ENCODE data around the gene BMAL2.

DNA sequence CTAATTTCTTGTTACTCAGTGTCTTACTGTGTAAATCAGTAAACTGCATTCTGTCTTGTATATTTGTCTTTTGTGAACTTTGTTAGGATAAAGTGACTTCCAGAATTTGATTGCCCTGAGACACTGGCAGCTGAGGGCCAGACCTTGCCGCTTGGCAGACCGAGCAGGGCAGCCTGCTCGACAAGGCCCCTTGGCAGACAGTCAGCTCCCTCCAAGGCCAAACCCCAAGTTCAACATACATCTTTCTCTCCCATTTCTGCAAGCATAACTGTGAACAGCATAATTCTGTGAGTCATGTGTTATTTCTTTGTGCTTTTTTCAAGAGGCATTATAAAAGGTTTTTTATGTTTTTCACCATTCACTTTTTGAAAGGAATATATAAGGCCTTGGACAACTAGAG lies 39.2 kb upstream of the BMAL2 start:
- TF ChIP-seq, protein P1, sequence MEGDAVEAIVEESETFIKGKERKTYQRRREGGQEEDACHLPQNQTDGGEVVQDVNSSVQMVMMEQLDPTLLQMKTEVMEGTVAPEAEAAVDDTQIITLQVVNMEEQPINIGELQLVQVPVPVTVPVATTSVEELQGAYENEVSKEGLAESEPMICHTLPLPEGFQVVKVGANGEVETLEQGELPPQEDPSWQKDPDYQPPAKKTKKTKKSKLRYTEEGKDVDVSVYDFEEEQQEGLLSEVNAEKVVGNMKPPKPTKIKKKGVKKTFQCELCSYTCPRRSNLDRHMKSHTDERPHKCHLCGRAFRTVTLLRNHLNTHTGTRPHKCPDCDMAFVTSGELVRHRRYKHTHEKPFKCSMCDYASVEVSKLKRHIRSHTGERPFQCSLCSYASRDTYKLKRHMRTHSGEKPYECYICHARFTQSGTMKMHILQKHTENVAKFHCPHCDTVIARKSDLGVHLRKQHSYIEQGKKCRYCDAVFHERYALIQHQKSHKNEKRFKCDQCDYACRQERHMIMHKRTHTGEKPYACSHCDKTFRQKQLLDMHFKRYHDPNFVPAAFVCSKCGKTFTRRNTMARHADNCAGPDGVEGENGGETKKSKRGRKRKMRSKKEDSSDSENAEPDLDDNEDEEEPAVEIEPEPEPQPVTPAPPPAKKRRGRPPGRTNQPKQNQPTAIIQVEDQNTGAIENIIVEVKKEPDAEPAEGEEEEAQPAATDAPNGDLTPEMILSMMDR (IDR thresholded peaks at IDR 0.05) = no peak
- TF ChIP-seq POLR2A (IDR thresholded peaks at IDR 0.05) (no peak), POLR2AphosphoS5 (IDR thresholded peaks at IDR 0.05) (no peak)

All from suprapubic skin (tissue), 4 donors.